Tibial nerve (tissue), 4 donors: ENCODE data around the gene CCDC74A. TPM values are rescaled to one million over a fixed set of nuclear protein-coding genes. Genes with fewer than 3 reads are reported as not detected.
"Not testable (repeated sequence)": the region's sequence is repeated elsewhere in the genome, so short reads cannot be mapped to it uniquely, and the experiment has no call there.

ENCODE experiments used
- DNase-seq, 2 donors: peaks; one replicate each; pipeline ENCODE4 v3.0.0-alpha.2; 2019; ENCODE audit warnings: low spot score in 2 of 2
- H3K27ac ChIP-seq, 4 donors: fragments of 200-600 bp; sonication (generic) in 3 of 4; one replicate each; pipeline ENCODE4 v1.5.1; 2017 to 2019; ENCODE audit warnings: mild to moderate bottlenecking in 1 of 4
- H3K27me3 ChIP-seq, 2 donors: fragments of 200-600 bp; sonication (generic) in 1 of 2; one replicate each; pipeline versions ENCODE4 v1.5.1 to v1.6.0; 2017 to 2019
- H3K36me3 ChIP-seq, 3 donors: fragments of 200-600 bp; sonication (generic); one replicate each; pipeline ENCODE4 v1.5.1; 2018 to 2019
- H3K4me1 ChIP-seq, 4 donors: fragments of 200-600 bp; sonication (generic) in 3 of 4; one replicate each; pipeline ENCODE4 v1.5.1; 2017 to 2019
- H3K4me3 ChIP-seq, 4 donors: fragments of 200-600 bp; sonication (generic) in 3 of 4; one replicate each; pipeline ENCODE4 v1.5.1; 2017 to 2019; ENCODE audit warnings: mild to moderate bottlenecking in 1 of 4, moderate library complexity in 1 of 4
- H3K9me3 ChIP-seq, 4 donors: fragments of 200-600 bp; sonication (generic) in 3 of 4; one replicate each; pipeline ENCODE4 v1.5.1; 2017 to 2019
- WGBS, 2 donors: methylation state at CpG; one replicate each; pipeline ENCODE4 v1.1.5; 2018; 5-methylcytosine and 5-hydroxymethylcytosine counted together
- total RNA-seq, 4 donors: library from RNA; depleted of rRNA; stranded (reverse); fragments of >200 nt; gene quantifications; one replicate each; pipeline ENCODE4 v1.1.0, GENCODE V29; 2016

The CCDC74A gene
- 10 to 100 TPM; 19.5 to 50.2 (median 34.1) TPM for total RNA-seq

DNA sequence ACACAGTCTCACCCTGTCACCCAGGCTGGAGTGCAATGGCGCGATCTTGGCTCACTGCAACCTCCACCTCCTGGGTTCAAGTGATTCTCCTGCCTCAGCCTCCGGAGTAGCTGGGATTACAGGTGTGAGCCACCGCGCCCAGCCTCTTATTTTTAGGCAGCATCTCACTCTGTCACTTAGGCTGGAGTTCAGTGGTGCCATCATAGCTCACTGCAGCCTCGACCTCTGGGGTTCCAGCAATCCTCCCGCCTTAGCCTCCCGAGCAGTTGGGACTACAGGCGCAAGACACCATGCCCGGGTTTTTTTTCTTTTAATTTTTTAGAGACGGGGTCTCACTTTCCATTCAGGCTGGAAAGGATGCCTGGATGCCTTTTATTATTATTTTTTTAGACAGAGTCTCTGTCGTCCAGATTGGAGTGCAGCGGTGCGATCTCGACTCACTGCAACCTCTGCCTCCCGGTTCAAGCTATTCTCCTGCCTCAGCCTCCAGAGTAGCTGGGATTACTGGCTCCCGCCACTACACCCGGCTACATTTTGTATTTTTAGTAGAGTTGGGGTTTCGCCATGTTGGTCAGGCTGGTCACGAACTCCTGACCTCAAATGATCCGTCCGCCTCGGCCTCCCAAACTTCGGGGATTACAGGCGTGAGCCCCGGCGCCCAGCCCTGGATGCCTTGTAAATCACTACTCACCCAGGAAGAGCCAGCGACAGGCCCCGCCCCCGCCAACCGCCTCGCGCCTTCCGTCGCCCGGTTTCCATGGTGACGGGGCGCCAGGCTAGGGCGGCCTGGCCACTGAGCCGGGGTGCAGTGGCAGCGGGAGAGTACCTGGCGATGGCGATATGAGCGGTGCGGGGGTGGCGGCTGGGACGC, at the start of gene CCDC74A:
Gene CCDC74A (plus strand): TSS at position 758 of the 871 bp plus-strand sequence. CDS start 83 bp downstream, at position 841.
- H3K27me3 ChIP-seq, H3K36me3 ChIP-seq, H3K9me3 ChIP-seq: not testable (repeated sequence)
- Histone ChIP-seq H3K4me3 (peak within 1 kb of the TSS; percentile 24 to 53 (median 46)), H3K4me1 (peaks cover 0 to 17% (median 0%) of the 10 kb centered on the region in 4 donors), H3K27ac (peak within 1 kb of the TSS in 1 of 4 donors; percentile 40)
- 33 to 50% methylated on average over 28 to 43 of the region's 47 CpGs for WGBS, 2 donors
- DNase-seq, result peak; percentile 50 to 57

GRCh38 chr2:131478074-131478849, 49.4 kb upstream of the CCDC74A start:
- 91 to 93% methylated on average over 13 of the region's 18 CpGs for WGBS, 2 donors

GRCh38 chr2:131478850-131479461, 48.7 kb upstream of the CCDC74A start:
- H3K27me3 ChIP-seq, DNase-seq, H3K27ac ChIP-seq, H3K9me3 ChIP-seq, H3K4me1 ChIP-seq, H3K4me3 ChIP-seq: not testable (repeated sequence)
- WGBS, 2 donors, result 90 to 91% methylated on average over 9 of the region's 9 CpGs
- peaks cover 0 to 32% (median 0%) of the 10 kb centered on the region in 3 donors for H3K36me3 ChIP-seq

More at GRCh38 chr2:131478074-131478849, 49.4 kb upstream of the CCDC74A start:
- H3K4me1 ChIP-seq, H3K27ac ChIP-seq, H3K4me3 ChIP-seq, DNase-seq, H3K27me3 ChIP-seq, H3K9me3 ChIP-seq: not testable (repeated sequence)
- H3K36me3 ChIP-seq, result peaks cover 0 to 25% (median 0%) of the 10 kb centered on the region in 3 donors

- DNase-seq, H3K9me3 ChIP-seq, H3K4me3 ChIP-seq, H3K27ac ChIP-seq, H3K4me1 ChIP-seq, H3K27me3 ChIP-seq: not testable (repeated sequence)
- peaks cover 0 to 44% (median 0%) of the 10 kb centered on the region in 3 donors for H3K36me3 ChIP-seq
- 96 to 99% methylated on average over 14 to 15 of the region's 20 CpGs for WGBS, 2 donors
Observed at GRCh38 chr2:131480351-131480750, 47.3 kb upstream of the CCDC74A start.

- H3K9me3 ChIP-seq, DNase-seq, H3K4me3 ChIP-seq, H3K27ac ChIP-seq, H3K27me3 ChIP-seq, H3K4me1 ChIP-seq: not testable (repeated sequence)
- peaks cover 0 to 44% (median 0%) of the 10 kb centered on the region in 3 donors for H3K36me3 ChIP-seq
- WGBS, 2 donors, result 88 to 91% methylated on average over 19 of the region's 19 CpGs
Observed at GRCh38 chr2:131482506-131483155, 45.1 kb upstream of the CCDC74A start.

- H3K9me3 ChIP-seq, DNase-seq: not testable (repeated sequence)
- 93 to 95% methylated on average over 18 to 23 of the region's 24 CpGs for WGBS, 2 donors
Observed at GRCh38 chr2:131483981-131484820, 43.5 kb upstream of the CCDC74A start.

DNA sequence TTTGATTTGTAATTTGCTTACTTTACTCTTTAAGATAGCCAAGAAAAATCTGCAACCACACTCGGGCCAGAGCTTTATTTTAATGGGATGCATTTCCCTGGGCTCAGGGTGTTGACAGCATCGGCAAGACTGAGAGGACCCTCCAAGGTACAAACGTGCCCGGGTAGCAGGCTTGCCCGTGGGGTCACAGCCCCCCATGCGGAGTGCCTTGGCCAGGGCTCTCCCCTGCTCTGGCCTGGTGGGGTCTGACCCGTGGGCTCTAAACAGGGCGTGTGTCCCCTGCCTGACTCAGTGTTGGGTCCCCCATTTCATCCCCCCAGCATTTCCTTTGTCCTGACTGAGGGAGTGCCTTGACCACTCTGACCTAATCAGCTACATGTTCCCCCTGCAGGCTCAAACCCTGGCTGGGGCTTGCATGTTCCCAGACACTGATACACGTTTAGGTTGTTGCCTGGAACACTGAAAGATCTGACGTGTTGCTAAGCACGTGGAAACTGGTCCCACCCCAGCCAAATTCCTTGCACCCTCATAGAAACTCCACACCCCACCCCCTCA, 42.7 kb upstream of the CCDC74A start:
- H3K27me3 ChIP-seq, H3K27ac ChIP-seq, DNase-seq, H3K4me1 ChIP-seq, H3K4me3 ChIP-seq, H3K9me3 ChIP-seq: not testable (repeated sequence)
- peaks cover 0 to 39% (median 0%) of the 10 kb centered on the region in 3 donors for H3K36me3 ChIP-seq
- WGBS, 2 donors, result 78 to 80% methylated on average over 10 to 11 of the region's 11 CpGs

More at GRCh38 chr2:131483981-131484820, 43.5 kb upstream of the CCDC74A start:
- H3K27me3 ChIP-seq, H3K4me3 ChIP-seq, H3K4me1 ChIP-seq, H3K27ac ChIP-seq: not testable (repeated sequence)
- H3K36me3 ChIP-seq, result peaks cover 0 to 44% (median 0%) of the 10 kb centered on the region in 3 donors

DNA sequence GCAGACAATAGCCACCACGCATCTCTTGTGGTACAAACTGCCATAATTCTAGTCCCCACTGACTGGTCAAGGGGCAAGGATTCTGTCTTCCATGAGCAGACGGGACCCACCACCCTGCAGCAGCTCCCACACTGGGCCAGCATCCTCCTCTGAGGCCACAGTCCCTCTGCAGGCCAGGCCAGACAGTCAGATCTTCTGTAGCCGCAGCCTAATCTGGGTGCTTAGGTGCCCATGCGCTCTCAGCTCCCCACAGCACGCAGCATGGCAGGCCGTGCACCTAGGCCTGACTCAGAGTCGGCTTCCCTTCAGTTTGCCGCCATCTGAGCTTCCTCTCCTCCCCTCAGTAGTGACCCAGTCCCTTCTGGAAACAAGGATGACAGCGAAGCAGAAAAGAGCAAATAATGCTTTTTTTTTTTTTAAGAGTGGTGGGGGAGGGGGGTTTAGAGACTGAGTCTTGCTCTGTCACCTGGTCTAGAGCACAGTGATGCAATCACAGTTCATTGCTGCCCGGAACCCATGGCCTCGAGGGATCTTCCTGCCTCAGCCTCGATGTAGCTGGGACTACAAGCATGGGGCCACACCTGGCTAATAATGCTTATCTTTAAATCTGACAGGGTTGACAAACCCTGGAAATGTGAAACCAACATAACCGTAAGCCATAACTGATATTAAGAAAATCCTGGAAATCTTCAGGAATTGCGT, 41.3 kb upstream of the CCDC74A start:
- DNase-seq, H3K27ac ChIP-seq, H3K4me3 ChIP-seq, H3K9me3 ChIP-seq, H3K27me3 ChIP-seq: not testable (repeated sequence)
- Histone ChIP-seq H3K4me1 (peaks cover 0 to 18% (median 3%) of the 10 kb centered on the region in 4 donors), H3K36me3 (peaks cover 0 to 38% (median 0%) of the 10 kb centered on the region in 3 donors)
- 91 to 96% methylated on average over 12 to 14 of the region's 14 CpGs for WGBS, 2 donors
